Colonic mucosa (tissue), 4 donors: Measurements from ENCODE around the gene DHX9. TPM values are rescaled to one million over a fixed set of nuclear protein-coding genes. Genes with fewer than 3 reads are reported as not detected.

ENCODE experiments used
- DNase-seq: peaks from one replicate; pipeline ENCODE4 v3.0.0-alpha.2; 2020
- H3K27ac ChIP-seq: fragments of 200-600 bp; one replicate; pipeline ENCODE4 v1.8.0; 2021
- H3K27me3 ChIP-seq: fragments of 200-600 bp; one replicate; pipeline ENCODE4 v1.8.0; 2021
- H3K36me3 ChIP-seq: fragments of 200-600 bp; one replicate; pipeline ENCODE4 v1.8.0; 2021
- H3K4me1 ChIP-seq: fragments of 200-600 bp; one replicate; pipeline ENCODE4 v1.8.0; 2021; ENCODE audit warnings: mild to moderate bottlenecking
- H3K4me3 ChIP-seq: fragments of 200-600 bp; one replicate; pipeline ENCODE4 v1.8.0; 2021
- H3K9ac ChIP-seq, 2 donors: one replicate each; pipeline ENCODE4 v1.7.0; 2013; ENCODE audit warnings: control low read depth in 2 of 2, low read depth in 2 of 2, low read length in 2 of 2
- H3K9me3 ChIP-seq: fragments of 200-600 bp; one replicate; pipeline ENCODE4 v1.8.0; 2021
- intact Hi-C: fragments of 100-400 bp; cut with DNase I; formaldehyde crosslinking; loops from one replicate; pipeline ENCODE4 v1.14.1; 2022
- total RNA-seq, 2 donors: library from RNA; stranded (reverse); fragmentation: NEBNext Ultra II Directional in 1 of 2; extraction: Animal tissue kit (Norgen Biotek cat#: 25700) in 1 of 2; gene quantifications; one replicate each; pipeline ENCODE4 v1.2.1, GENCODE V29; 2021
- TF ChIP-seq, protein P1 (sequence below): fragments of 200-600 bp; IDR thresholded peaks from one replicate; pipeline ENCODE4 v1.8.0; 2022; ENCODE audit warnings: antibody characterized with exemption, mild to moderate bottlenecking
- donor health status: healthy.
- donor health status: DM: no; HTN: no; CAD: no.
- donor health status: DM: no; HTN: no; CAD: no.

DHX9 gene
- total RNA-seq, 2 donors from 2014 or later, result 99.2 to 164 TPM

DNA sequence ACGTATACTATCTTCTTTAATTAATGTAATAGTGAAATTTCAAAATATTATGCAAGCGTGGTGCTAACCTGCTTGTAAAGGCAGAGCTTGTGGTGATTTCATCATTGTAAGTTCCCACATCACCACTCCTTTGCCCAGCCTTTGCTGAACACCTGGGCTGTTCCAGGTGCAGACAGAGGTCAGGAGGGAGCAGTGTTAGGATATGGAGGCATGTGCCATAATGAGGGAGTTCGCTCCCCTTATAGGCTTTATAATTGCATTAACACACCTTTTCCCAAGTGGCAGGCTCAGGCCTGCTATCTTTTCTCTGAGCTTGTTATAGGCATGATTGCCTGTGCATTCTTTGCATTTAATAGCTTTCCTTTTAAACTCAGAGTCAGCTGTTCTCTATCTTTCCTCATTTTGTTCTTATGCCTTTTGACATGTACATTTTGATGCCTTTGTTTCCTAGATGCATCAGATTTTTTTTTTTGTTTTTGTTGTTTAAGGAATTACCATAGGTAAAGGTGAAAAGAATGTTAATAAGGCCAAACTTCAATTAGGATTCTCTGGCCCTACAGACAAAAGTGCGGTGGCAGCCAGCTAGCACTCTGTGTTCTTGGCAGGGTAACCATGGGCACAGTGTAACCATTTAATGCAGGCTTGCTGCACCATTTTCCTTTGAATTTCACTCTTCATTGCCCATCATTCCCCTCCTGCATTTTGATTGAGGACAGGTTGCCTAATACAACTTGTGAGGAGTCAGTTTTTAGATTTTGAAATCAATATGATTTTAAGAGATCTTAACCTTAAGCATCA, 36.9 kb upstream of the DHX9 start:
- no peaks in the 10 kb centered on the region for H3K27me3 ChIP-seq
- H3K9ac ChIP-seq, result no peak overlapping the region
- no peaks in the 10 kb centered on the region for H3K4me1 ChIP-seq
- H3K27ac ChIP-seq, result no peak overlapping the region
- TF ChIP-seq, protein P1, sequence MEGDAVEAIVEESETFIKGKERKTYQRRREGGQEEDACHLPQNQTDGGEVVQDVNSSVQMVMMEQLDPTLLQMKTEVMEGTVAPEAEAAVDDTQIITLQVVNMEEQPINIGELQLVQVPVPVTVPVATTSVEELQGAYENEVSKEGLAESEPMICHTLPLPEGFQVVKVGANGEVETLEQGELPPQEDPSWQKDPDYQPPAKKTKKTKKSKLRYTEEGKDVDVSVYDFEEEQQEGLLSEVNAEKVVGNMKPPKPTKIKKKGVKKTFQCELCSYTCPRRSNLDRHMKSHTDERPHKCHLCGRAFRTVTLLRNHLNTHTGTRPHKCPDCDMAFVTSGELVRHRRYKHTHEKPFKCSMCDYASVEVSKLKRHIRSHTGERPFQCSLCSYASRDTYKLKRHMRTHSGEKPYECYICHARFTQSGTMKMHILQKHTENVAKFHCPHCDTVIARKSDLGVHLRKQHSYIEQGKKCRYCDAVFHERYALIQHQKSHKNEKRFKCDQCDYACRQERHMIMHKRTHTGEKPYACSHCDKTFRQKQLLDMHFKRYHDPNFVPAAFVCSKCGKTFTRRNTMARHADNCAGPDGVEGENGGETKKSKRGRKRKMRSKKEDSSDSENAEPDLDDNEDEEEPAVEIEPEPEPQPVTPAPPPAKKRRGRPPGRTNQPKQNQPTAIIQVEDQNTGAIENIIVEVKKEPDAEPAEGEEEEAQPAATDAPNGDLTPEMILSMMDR, result no peak
- no peaks in the 10 kb centered on the region for H3K9me3 ChIP-seq
- intact Hi-C loops, result no loop called here
- no peak overlapping the region for H3K4me3 ChIP-seq
- H3K36me3 ChIP-seq, result no peaks in the 10 kb centered on the region
- DNase-seq, result no peak

DNA sequence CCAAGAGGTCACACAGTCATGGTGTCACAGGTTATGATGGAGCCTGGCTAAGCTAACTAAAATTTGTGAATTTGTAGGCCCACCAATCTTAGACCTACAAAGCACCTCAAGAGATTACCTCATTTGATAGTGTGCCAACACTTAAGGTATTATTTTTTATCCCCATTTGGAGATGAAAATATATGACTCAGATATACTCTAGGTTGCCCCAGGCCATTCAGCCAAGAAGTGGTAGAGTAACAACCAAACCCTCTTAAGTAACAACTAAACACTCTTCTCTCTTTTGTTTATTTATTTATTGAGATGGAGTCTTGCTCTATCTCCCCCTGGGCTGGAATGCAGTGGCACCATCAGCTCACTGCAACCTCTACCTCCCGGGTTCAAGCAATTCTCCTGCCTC, 35.3 kb upstream of the DHX9 start:
- TF ChIP-seq, protein P1, result no peak

DNA sequence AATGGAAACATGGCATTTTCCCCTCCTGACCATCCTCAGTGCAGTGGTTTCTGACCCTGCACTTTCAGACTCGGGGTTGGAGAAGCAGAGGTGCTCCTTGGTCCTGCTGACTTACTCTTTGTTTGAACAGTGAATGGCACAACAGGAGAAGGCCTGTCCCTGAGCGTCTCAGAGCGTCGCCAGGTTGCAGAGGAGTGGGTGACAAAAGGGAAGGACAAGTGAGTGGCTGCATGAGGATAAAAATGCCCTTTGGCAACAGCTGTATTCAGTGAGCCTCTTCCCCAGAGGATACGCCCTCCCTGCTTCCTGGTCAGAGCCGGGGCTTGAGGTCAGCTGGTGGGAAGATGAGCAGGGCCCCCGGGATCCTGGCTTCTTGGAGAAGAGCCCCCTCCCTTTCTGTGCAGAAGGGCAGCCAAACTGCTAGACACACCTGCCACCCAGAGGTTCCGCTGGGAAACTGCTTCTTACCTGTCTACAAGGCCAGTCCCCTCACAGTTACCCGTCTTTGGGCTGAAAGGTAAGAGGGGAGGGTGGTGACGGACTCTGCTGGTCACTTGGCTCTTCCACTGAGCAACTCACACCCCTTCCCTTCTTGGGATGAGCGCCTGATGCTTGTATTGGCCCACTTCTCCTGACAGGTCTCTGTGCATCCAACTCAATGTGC, 33.0 kb upstream of the DHX9 start:
- TF ChIP-seq, protein P1, result no peak
- Histone ChIP-seq H3K27me3 (no peaks in the 10 kb centered on the region), H3K4me1 (no peaks in the 10 kb centered on the region), H3K4me3 (no peak overlapping the region), H3K9ac (no peak overlapping the region), H3K36me3 (no peaks in the 10 kb centered on the region), H3K27ac (no peak overlapping the region), H3K9me3 (no peaks in the 10 kb centered on the region)
- no peak for DNase-seq
- intact Hi-C loops, result no loop called here

More for the DNA sequence above, 35.3 kb upstream of the DHX9 start:
- Histone ChIP-seq H3K9ac (no peak overlapping the region), H3K4me1 (no peaks in the 10 kb centered on the region), H3K27me3 (no peaks in the 10 kb centered on the region), H3K36me3 (no peaks in the 10 kb centered on the region), H3K9me3 (no peaks in the 10 kb centered on the region), H3K4me3 (no peak overlapping the region), H3K27ac (no peak overlapping the region)
- intact Hi-C loops, result no loop called here
- no peak for DNase-seq

DNA sequence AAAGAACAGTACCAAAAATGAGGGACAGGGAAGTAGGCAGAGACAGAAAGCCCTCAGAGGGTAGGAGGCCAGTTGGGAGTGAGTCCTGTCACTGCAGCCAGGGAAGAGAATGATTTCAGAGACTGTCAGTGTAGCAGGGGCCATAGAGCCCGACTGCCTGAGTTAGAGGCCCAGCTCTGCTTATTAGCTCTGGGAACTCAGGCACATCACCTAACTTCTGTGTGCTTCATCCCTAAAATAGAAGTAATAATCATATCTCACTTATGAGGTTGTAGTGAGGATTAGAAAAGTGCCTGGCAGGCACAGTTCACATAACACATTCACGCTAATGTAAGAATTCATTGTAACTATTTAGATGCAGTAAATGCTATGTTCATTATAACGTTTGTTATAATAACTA, 31.2 kb upstream of the DHX9 start:
- H3K27ac ChIP-seq, result no peak overlapping the region
- DNase-seq, result no peak
- no peak overlapping the region for H3K4me3 ChIP-seq
- intact Hi-C loops, result no loop called here
- H3K4me1 ChIP-seq, result no peaks in the 10 kb centered on the region
- no peaks in the 10 kb centered on the region for H3K36me3 ChIP-seq
- no peaks in the 10 kb centered on the region for H3K27me3 ChIP-seq
- TF ChIP-seq, protein P1, result no peak
- no peaks in the 10 kb centered on the region for H3K9me3 ChIP-seq
- no peak overlapping the region for H3K9ac ChIP-seq

DNA sequence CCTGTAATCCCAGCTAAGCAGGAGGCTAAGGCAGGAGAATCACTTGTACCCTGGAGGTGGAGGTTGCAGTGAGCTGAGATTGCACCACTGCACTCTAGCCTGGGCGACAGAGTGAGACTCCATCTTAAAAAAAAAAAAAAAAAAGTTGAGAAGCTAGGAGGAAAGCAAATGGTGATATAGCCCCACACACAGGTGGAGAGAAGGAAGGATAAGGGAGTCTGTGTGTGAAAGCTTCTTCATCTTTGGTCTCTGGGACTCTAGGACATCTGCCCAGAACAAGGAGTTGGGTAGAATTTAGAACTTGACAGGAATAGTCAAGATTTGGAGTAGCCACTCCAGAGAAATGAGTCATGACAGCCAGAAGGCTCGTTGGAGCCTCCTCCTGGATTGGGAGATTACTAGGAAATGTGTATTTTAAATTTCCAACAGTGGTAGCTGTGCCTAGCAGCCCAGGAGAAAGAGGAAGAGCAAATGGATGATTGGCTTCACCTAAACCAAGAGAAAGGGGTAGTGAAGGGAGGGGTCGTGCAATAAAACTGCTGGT, 29.7 kb upstream of the DHX9 start:
- H3K9me3 ChIP-seq, result no peaks in the 10 kb centered on the region
- no peak overlapping the region for H3K4me3 ChIP-seq
- TF ChIP-seq, protein P1, result no peak
- H3K27ac ChIP-seq, result no peak overlapping the region
- no peaks in the 10 kb centered on the region for H3K36me3 ChIP-seq
- no peaks in the 10 kb centered on the region for H3K4me1 ChIP-seq
- DNase-seq, result no peak
- intact Hi-C loops, result no loop called here
- no peaks in the 10 kb centered on the region for H3K27me3 ChIP-seq
- no peak overlapping the region for H3K9ac ChIP-seq
